Upper lobe of left lung (tissue), 6 donors: ENCODE data around the gene ZDHHC14. TPM values are rescaled to one million over a fixed set of nuclear protein-coding genes. Genes with fewer than 3 reads are reported as not detected.
A peak's percentile ranks its signal among the peaks of the same experiment; 100 is the strongest.

Experiments
- ATAC-seq, 2 donors: fragments of 200-7000 bp; cut with Tn5 transposase; one replicate each; pipeline ENCODE4 v1.9.1; 2022; ENCODE audit warnings: mild to moderate bottlenecking in 2 of 2, moderate library complexity in 2 of 2; ENCODE audit not compliant: low FRiP score in 2 of 2
- DNase-seq, 2 donors: peaks; one replicate each; pipeline ENCODE4 v3.0.0-alpha.2; 2019 to 2020
- H3K27ac ChIP-seq, 4 donors: fragments of 200-600 bp; sonication (generic); one replicate each; pipeline ENCODE4 v1.5.1; 2016 to 2019
- H3K27me3 ChIP-seq, 4 donors: fragments of 200-600 bp; sonication (generic); one replicate each; pipeline ENCODE4 v1.5.1; 2017 to 2019
- H3K36me3 ChIP-seq, 4 donors: fragments of 200-600 bp; sonication (generic); one replicate each; pipeline ENCODE4 v1.5.1; 2016 to 2019
- H3K4me1 ChIP-seq, 4 donors: fragments of 200-600 bp; sonication (generic); one replicate each; pipeline ENCODE4 v1.5.1; 2018 to 2019
- H3K4me3 ChIP-seq, 4 donors: fragments of 200-600 bp; sonication (generic); one replicate each; pipeline ENCODE4 v1.5.1; 2017 to 2019; ENCODE audit warnings: mild to moderate bottlenecking in 2 of 4, moderate library complexity in 1 of 4
- H3K9me3 ChIP-seq, 4 donors: fragments of 200-600 bp; sonication (generic); one replicate each; pipeline ENCODE4 v1.5.1; 2018 to 2019
- EP300 ChIP-seq, 4 donors: sonication (generic); formaldehyde crosslinking; IDR thresholded peaks; one replicate each; pipeline ENCODE4 v1.5.1; 2017; ENCODE audit warnings: antibody characterized with exemption in 4 of 4, control low read depth in 2 of 4
- POLR2A ChIP-seq, 4 donors: fragments of 450-650 bp; IDR thresholded peaks; one replicate each; pipeline ENCODE4 v1.5.1; 2016 to 2017; ENCODE audit warnings: antibody characterized with exemption in 4 of 4, mild to moderate bottlenecking in 2 of 4
- POLR2AphosphoS5 ChIP-seq, 2 donors: sonication (generic); formaldehyde crosslinking; IDR thresholded peaks; one replicate each; pipeline ENCODE4 v1.5.1; 2017; ENCODE audit warnings: antibody characterized with exemption in 2 of 2
- WGBS, 2 donors: methylation state at CpG; one replicate each; pipeline ENCODE4 v1.1.5; 2017 to 2018; 5-methylcytosine and 5-hydroxymethylcytosine counted together
- total RNA-seq, 6 donors: library from RNA; depleted of rRNA in 4 of 6; stranded (reverse); fragments of >200 nt in 4 of 6; gene quantifications; one replicate each; pipeline versions ENCODE4 v1.1.0 to v1.2.1, GENCODE V29; 2016 to 2021
- TF ChIP-seq, protein P1 (sequence below), 6 experiments: fragments of 450-650 bp in 4 of 6; fragments of 200-600 bp in 2 of 6; sonication (generic) in 2 of 6; IDR thresholded peaks; one replicate each; pipeline ENCODE4 v1.5.1; 2016 to 2019; ENCODE audit warnings: antibody characterized with exemption in 6 of 6
- donor health status: DM: no; HTN: no; CAD: no; lungs with moderate emphysema.
- donor health status: DM: no; HTN: yes; CAD: no; lungs with severe emphysema.

ZDHHC14 gene
- total RNA-seq, 6 donors from 2014 or later: 5.3 to 16.5 (median 9.4) TPM

DNA sequence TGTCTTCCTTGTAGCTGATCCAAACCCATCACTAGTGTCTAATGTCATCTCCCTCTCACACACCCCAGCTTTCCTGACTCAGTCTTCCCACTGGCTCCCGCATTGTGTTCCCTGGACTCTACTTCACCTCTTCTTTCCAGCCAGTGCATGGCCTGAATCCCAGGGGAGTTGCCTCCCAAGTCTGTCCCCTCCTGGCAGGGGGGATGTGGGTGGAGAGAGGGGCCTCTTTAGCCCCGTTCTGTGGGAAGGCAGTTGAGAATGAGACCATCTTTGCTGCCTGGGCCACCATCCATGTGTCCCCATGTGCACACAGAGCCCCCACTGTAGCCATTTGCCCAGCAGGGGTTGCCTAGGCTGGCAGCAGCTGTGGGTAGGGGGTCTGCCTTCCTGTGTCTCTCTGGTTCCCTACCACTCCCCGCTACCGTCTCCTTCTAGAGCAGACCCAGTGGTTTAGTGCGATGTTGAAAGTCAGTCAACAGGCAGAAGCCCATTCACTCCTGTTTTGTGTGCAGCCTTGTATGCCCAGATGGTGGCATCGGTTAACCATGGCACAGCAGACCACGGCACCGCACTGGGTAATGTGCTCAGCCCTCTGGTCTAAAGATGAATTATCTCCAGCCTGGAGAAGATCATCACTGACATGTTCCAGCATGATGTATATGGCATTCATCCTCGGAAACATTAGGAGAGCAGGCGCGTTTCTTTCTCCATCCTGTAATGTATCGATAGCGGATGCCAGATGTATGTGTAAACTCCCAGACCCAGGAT is 263.2 kb downstream of the ZDHHC14 start:
- H3K4me3 ChIP-seq: no peak overlapping the region
- TF ChIP-seq, protein P1, sequence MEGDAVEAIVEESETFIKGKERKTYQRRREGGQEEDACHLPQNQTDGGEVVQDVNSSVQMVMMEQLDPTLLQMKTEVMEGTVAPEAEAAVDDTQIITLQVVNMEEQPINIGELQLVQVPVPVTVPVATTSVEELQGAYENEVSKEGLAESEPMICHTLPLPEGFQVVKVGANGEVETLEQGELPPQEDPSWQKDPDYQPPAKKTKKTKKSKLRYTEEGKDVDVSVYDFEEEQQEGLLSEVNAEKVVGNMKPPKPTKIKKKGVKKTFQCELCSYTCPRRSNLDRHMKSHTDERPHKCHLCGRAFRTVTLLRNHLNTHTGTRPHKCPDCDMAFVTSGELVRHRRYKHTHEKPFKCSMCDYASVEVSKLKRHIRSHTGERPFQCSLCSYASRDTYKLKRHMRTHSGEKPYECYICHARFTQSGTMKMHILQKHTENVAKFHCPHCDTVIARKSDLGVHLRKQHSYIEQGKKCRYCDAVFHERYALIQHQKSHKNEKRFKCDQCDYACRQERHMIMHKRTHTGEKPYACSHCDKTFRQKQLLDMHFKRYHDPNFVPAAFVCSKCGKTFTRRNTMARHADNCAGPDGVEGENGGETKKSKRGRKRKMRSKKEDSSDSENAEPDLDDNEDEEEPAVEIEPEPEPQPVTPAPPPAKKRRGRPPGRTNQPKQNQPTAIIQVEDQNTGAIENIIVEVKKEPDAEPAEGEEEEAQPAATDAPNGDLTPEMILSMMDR (IDR thresholded peaks at IDR 0.05): peak in 1 of 6 experiments; percentile 16
- TF ChIP-seq POLR2A (IDR thresholded peaks at IDR 0.05): no peak
- no peak overlapping the region for H3K27ac ChIP-seq
- ATAC-seq (no peak), DNase-seq (no peak)
- WGBS, 2 donors: 72 to 74% methylated on average over 13 of the region's 13 CpGs
- H3K4me1 ChIP-seq: peaks cover 0 to 3% (median 0%) of the 10 kb centered on the region in 4 donors
- no peaks in the 10 kb centered on the region for H3K27me3 ChIP-seq
- H3K9me3 ChIP-seq: no peaks in the 10 kb centered on the region
- H3K36me3 ChIP-seq: peaks cover 0 to 4% (median 0%) of the 10 kb centered on the region in 4 donors

DNA sequence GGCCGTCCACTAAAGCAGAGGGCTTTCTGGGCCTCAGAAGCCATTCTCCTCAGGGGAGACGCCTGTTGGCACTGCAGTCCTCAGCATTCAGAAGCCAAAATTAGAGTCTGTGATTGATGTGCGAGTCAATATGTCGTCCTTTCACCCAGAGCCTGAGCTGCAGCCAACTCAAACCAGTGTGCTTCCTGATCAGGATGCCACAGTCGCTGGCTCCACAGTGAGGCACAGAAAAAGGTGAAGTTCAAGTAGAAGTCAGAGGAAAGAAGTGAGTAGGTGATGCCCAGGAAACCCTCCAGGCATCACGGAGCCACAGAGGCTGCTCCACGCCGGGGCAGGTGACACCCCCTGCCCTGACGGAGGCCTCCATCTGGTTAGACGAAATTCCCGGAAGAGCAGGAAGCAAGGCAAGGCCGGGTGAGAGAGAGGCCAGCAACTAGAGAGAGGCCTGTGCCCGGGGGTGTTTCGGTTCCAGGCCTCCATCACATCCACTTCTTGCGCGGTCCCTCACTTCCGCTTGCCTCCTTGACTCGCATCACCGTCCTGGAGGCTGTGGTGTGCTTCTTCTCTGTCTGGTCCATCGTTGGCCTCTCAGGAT is 264.3 kb downstream of the ZDHHC14 start:
- 64 to 79% methylated on average over 20 of the region's 20 CpGs for WGBS, 2 donors
- Histone ChIP-seq H3K4me3 (no peak overlapping the region), H3K36me3 (peaks cover 0 to 4% (median 0%) of the 10 kb centered on the region in 4 donors), H3K4me1 (peaks cover 0 to 10% (median 3%) of the 10 kb centered on the region in 4 donors), H3K27me3 (no peaks in the 10 kb centered on the region), H3K9me3 (no peaks in the 10 kb centered on the region), H3K27ac (peak overlapping the region in 1 of 4 donors; percentile 1)
- no peak for ATAC-seq
- no peak for TF ChIP-seq POLR2AphosphoS5 (IDR thresholded peaks at IDR 0.05)
- TF ChIP-seq, protein P1 (IDR thresholded peaks at IDR 0.05): no peak
- no peak for TF ChIP-seq POLR2A (IDR thresholded peaks at IDR 0.05)
- DNase-seq: no peak

DNA sequence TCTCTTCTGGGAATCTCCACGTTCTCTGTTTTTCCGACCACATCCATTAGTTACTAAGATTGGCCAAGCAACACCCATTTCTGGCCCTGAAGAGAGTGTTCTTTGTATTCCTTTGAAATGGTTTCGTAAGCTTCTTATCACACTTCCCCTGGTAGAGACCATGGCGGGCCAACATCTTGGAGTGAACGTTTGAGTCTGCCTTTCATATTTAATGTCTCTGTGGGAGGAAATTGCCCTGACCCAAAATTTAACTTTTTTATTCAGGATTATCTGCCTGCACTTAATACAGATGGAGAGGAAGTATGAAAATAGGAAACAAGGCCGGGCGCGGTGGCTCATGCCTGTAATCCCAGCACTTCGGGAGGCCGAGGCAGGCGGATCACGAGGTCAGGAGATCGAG is 265.0 kb downstream of the ZDHHC14 start:
- 63 to 83% methylated on average over 13 of the region's 13 CpGs for WGBS, 2 donors
- no peak overlapping the region for H3K27ac ChIP-seq
- TF ChIP-seq, protein P1 (IDR thresholded peaks at IDR 0.05): no peak
- TF ChIP-seq EP300 (IDR thresholded peaks at IDR 0.05): no peak
- no peak for TF ChIP-seq POLR2A (IDR thresholded peaks at IDR 0.05)
- TF ChIP-seq POLR2AphosphoS5 (IDR thresholded peaks at IDR 0.05): no peak
- no peaks in the 10 kb centered on the region for H3K9me3 ChIP-seq
- no peaks in the 10 kb centered on the region for H3K27me3 ChIP-seq
- DNase-seq: no peak
- ATAC-seq: no peak
- peaks cover 0 to 10% (median 3%) of the 10 kb centered on the region in 4 donors for H3K4me1 ChIP-seq
- no peak overlapping the region for H3K4me3 ChIP-seq
- peaks cover 0 to 4% (median 0%) of the 10 kb centered on the region in 4 donors for H3K36me3 ChIP-seq

DNA sequence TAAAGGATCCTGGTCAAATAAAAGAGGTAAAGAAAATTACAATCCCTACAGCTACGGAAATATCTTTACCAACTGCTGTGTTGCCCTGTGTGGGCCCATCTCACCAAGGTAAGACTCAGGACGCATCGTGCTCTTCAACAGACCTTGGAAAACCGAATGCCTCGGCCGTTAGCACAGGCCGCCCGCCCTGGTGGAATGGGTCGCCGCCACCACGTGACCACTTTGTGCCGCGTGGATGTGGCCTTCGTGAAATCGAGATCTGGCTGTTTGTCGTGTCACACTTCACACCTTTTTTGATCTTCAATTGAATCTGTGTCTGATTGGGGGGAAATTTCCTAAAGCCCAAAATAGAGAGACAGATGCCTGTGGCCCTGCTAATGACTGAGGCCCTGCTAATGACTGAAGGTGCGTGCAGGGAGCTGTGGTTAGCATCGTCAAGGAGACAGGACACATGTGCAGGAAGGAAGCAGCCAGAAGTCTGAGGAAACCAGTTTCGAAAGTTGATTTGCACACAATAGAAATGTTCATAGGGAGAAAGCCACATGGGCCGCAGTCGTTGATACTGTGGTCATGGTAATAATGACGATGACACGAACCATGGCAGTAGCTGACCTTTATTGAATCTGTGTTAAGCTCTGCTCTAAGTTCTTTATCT is 266.4 kb downstream of the ZDHHC14 start:
- TF ChIP-seq, protein P1 (IDR thresholded peaks at IDR 0.05): no peak
- TF ChIP-seq POLR2AphosphoS5 (IDR thresholded peaks at IDR 0.05) (no peak), EP300 (IDR thresholded peaks at IDR 0.05) (peak in 1 of 4 donors; percentile 50), POLR2A (IDR thresholded peaks at IDR 0.05) (no peak)
- no peak for ATAC-seq
- H3K9me3 ChIP-seq: no peaks in the 10 kb centered on the region
- no peak for DNase-seq
- WGBS, 2 donors: 80 to 83% methylated on average over 23 of the region's 23 CpGs
- peaks cover 0 to 10% (median 3%) of the 10 kb centered on the region in 4 donors for H3K4me1 ChIP-seq
- no peak overlapping the region for H3K4me3 ChIP-seq
- no peaks in the 10 kb centered on the region for H3K27me3 ChIP-seq
- H3K27ac ChIP-seq: no peak overlapping the region
- H3K36me3 ChIP-seq: peaks cover 0 to 13% (median 0%) of the 10 kb centered on the region in 4 donors
